GM12872 (cell line): ENCODE data around the gene PMPCA.

Experiments
- CTCF ChIP-seq: IDR thresholded peaks from 3 replicates; pipeline ENCODE4 v1.5.1; 2011; ENCODE audit warnings: low read depth, mild to moderate bottlenecking, low read length, moderate library complexity; ENCODE audit not compliant: insufficient read depth

PMPCA gene

GRCh38 chr9:136470792-136471469 lies 60.5 kb downstream of the PMPCA start:
- TF ChIP-seq CTCF, result no peak

DNA sequence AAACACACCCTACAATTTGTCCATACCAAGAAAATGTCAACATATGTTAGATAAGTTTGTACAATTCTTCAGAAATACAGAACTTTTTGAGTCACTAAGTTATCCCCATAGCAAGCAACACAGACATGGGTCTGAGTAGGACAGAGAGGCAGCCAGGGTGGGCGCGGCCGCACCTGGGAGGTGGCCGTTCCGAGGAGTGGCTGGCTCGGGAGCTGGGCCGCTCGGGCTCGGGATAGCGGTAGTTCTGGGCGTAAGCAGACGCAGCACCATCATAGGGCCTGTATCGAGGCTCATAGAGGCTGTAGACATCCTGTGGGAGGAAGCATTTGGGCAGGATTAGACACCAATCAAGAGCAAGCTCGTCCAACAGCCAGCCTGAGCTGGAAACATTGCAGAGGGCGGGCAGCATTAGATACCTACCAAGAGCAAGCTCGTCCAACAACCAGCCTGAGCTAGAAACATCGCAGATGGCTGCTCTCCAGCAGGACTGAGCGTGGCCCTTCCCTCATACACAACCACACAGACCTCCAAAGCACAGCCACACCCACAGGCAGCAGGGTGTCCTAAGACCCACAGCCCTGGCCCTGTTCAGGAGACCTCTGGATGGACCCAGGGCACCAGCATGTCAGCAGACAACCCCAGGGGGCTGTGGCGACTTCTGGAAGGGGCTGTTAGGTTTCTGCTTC lies 61.5 kb downstream of the PMPCA start:
- no peak for TF ChIP-seq CTCF

- TF ChIP-seq CTCF, result no peak
Measured at GRCh38 chr9:136472640-136473353, 62.3 kb downstream of the PMPCA start.

DNA sequence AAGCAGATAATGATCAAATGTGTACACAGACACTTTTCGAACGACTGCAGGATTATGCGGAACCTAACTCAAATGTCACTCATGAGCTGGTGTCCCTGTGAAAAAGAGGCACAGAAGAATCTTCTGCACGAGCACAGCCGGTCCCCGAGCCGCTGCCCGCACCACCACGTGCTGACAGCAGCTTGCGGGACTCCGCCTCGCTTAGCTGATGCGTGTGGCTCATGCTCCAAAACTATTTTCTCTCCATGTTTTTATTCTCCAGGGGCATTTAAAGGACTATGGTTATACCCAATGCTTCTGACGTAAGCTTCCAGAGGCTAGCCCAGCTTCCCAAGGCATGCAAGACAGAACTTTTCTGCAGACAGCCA lies 62.9 kb downstream of the PMPCA start:
- TF ChIP-seq CTCF, result no peak
